ENCODE measurements around the gene ZNF160. TPM values are rescaled to one million over a fixed set of nuclear protein-coding genes. Genes with fewer than 3 reads are reported as not detected.

Gene ZNF160
- total RNA-seq, 1 donor from 2014 or later, result 15.1 TPM

GRCh38 chr19:53019684-53020083 is 83.5 kb downstream of the ZNF160 start:
- DNase-seq (ENCODE audit: low read depth, low spot score), result no peak

Other genes starting within 250 kb of the ZNF160 start
- 19.8 and 39.5 TPM in 2 replicates for gene ZNF468, start 245.8 kb downstream of the ZNF160 start, total RNA-seq
- gene ZNF320, start 205.8 kb downstream of the ZNF160 start, total RNA-seq, result 7.5 and 9.1 TPM in 2 replicates
- gene ZNF888, start 180.0 kb downstream of the ZNF160 start, total RNA-seq, result 5.1 and 9.1 TPM in 2 replicates
- gene ZNF816, start 140.5 kb downstream of the ZNF160 start, total RNA-seq, result 6.2 and 11.6 TPM in 2 replicates
- not detected in 2 replicates for gene ERVV-1, start 89.5 kb downstream of the ZNF160 start, total RNA-seq
- not detected in 2 replicates for gene ERVV-2, start 58.7 kb downstream of the ZNF160 start, total RNA-seq
- 0.86 and 4.9 TPM in 2 replicates for gene ZNF415, start 29.5 kb upstream of the ZNF160 start, total RNA-seq
- 4.8 and 9.4 TPM in 2 replicates for gene ZNF347, start 55.6 kb upstream of the ZNF160 start, total RNA-seq
- 2.4 and 3.3 TPM in 2 replicates for gene ZNF665, start 89.9 kb upstream of the ZNF160 start, total RNA-seq
- 17.2 and 17.8 TPM in 2 replicates for gene ZNF677, start 151.5 kb upstream of the ZNF160 start, total RNA-seq
- not detected in 2 replicates for gene VN1R2, start 154.9 kb upstream of the ZNF160 start, total RNA-seq
- not detected in 2 replicates for gene VN1R4, start 164.3 kb upstream of the ZNF160 start, total RNA-seq
- gene ZNF845, start 230.3 kb upstream of the ZNF160 start, total RNA-seq, result 7.1 and 13.2 TPM in 2 replicates

Measured in pulmonary artery endothelial cell (primary cell).